Hepatic stellate cell (primary cell): ENCODE data around the gene ATCAY.
A peak's percentile ranks its signal among the peaks of the same experiment; 100 is the strongest.
"Not testable (repeated sequence)": the region's sequence is repeated elsewhere in the genome, so short reads cannot be mapped to it uniquely, and the experiment has no call there.

ENCODE experiments used
- DNase-seq: peaks from one replicate; pipeline ENCODE4 v3.0.0; 2011; ENCODE audit warnings: low spot score

ATCAY gene

DNA sequence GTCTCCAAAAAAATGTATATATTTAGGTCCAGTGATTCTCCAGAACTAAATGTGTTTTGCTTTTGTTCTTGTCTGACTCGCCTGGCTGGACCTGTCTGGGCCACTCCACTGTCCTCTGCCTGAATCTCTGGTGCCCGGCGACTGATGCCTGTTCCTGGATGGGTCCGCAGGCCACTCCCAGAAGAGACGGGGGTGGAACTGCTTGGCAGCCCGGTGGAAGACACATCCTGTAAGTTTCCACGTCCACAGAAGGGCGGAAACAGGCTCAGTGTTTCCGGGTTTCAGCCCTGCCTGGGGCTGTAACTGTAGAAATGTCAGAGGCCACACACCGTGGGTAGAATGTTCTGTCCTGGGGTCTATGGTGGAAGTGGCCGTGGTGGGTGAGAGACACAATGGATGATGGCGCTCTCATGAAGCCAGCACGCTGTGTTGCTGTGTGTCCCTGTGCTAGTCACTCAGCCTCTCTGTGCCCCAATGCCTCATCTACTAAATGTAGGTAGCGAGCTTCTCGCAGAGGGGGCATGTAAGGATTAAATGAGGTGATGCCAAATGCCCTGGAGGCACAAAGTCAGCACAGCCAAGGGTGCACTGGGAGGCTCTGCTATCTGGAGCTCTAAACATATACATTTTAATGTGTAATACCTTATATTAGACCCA, 22.0 kb downstream of the ATCAY start:
- no peak for DNase-seq

- DNase-seq, result no peak
Observed at GRCh38 chr19:3904233-3904632, 23.7 kb downstream of the ATCAY start.

GRCh38 chr19:3907626-3908265, 27.3 kb downstream of the ATCAY start:
- DNase-seq, result no peak

- DNase-seq, result no peak
Observed at GRCh38 chr19:3908266-3909054, 28.0 kb downstream of the ATCAY start.

GRCh38 chr19:3910105-3910504, 29.6 kb downstream of the ATCAY start:
- no peak for DNase-seq

DNA sequence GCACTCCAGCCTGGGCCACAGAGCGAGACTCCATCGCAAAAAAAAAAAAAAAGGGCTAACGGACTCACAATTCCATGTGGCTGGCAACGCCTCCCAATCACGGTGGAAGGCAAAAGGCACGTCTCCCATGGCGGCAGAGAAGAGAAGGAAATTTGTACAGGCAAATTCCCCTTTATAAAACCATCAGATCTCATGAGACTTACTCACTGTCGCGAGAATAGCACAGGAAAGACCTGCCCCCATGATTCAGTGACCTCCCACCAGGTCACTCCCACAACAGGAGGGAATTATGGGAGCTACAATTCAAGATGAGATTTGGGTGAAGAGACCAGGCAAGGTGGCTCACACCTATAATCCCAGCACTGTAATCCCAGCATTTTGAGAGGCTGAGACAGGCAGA, 33.7 kb downstream of the ATCAY start:
- no peak for DNase-seq

DNA sequence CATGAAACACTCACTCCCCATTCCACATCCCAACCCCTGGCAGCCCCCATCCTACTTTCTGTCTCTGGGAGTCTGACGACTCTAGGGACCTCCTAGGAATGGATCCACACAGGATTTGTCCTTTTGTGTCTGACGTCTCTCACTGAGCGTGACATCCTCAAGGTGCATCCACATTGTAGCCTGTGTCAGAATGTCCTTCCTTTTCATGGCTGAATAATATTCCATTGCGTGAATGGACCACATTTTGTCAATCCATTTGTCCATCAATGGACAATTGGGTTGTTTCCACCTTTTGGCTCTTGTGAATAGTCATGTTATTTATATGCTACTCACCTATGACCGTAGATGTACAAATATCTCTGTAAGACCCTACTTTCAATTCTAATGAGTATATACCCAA, 35.5 kb downstream of the ATCAY start:
- DNase-seq, result no peak

DNA sequence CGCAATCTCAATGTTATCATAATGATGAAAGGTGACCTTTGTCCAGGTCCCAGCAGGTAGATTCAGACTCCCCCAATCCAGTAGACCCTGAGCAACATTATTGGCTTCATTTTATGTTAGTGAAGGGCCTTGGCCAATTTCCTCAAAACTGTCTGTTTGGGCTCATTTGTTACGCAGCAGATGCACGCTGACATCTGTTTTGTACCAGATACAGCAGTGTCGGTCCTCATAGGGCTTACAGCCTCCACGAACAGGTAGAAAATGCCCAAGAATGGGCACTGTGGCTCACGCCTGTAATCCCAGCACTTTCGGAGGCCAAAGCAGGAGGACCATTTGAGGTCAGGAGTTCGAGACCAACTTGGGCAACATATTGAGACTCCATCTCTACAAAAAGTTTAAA, 39.3 kb downstream of the ATCAY start:
- no peak for DNase-seq

DNA sequence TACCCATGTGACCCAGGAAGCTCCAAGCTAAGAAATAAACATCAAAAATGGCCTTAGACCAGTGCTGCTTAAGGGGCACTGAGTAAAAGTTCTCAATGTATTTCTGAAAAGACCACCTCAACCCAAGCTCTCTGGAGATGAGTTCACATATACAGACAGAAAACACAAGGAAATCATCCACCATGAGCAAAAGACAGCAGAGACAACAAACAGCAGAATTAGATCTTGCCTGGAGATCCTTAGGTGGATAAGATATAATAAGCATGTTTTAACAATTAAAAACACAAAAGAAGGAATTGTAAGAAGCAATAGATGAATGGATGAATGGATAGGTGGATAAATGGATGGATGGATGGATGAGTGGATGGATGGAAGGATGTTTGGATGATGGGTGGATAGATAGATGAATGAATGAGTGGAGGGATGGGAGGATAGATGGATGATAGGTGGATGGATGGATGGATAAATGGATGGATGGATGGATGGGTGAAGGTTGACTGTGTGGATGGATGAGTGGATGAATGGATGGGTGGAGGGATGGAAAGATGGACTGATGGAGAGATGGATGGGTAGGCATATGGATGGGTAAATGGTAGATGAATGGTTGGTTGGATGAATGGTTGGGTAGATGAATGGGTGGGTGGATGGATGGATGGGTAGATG, 42.7 kb downstream of the ATCAY start:
- DNase-seq, result no peak

- DNase-seq, result no peak
Observed at GRCh38 chr19:3923912-3924311, 43.4 kb downstream of the ATCAY start.

GRCh38 chr19:3931041-3931440, 50.6 kb downstream of the ATCAY start:
- DNase-seq, result no peak

- no peak for DNase-seq
Observed at GRCh38 chr19:3932931-3933810, 52.7 kb downstream of the ATCAY start, which contains the start of gene NMRK2. TSS of gene NMRK2 (plus strand) at chr19:3933069. CDS start at chr19:3933672, 603 bp downstream.

- no peak for DNase-seq
Observed at GRCh38 chr19:3936506-3937442, 56.3 kb downstream of the ATCAY start.

GRCh38 chr19:3938300-3938950, 57.9 kb downstream of the ATCAY start:
- not testable (repeated sequence) for DNase-seq

GRCh38 chr19:3942790-3943409, 62.4 kb downstream of the ATCAY start:
- DNase-seq, result no peak

GRCh38 chr19:3944018-3944721, 63.7 kb downstream of the ATCAY start:
- no peak for DNase-seq

GRCh38 chr19:3945838-3946237, 65.4 kb downstream of the ATCAY start:
- DNase-seq, result peak; percentile 77

- DNase-seq, result not testable (repeated sequence)
Observed at GRCh38 chr19:3947316-3947933, 66.9 kb downstream of the ATCAY start.
